Upper lobe of right lung (tissue), 1 donor: ENCODE data around the gene MCU. TPM values are rescaled to one million over a fixed set of nuclear protein-coding genes. Genes with fewer than 3 reads are reported as not detected.

ENCODE experiments used
- ATAC-seq: fragments of 200-7000 bp; cut with Tn5 transposase; one replicate; pipeline ENCODE4 v1.9.1; 2020; ENCODE audit warnings: mild to moderate bottlenecking, moderate library complexity
- DNase-seq: peaks from one replicate; pipeline ENCODE4 v3.0.0-alpha.2; 2020
- H3K27ac ChIP-seq: fragments of 200-600 bp; one replicate; pipeline ENCODE4 v1.8.0; 2022
- H3K27me3 ChIP-seq: fragments of 200-600 bp; one replicate; pipeline ENCODE4 v1.8.0; 2022; ENCODE audit warnings: mild to moderate bottlenecking
- H3K36me3 ChIP-seq: fragments of 200-600 bp; one replicate; pipeline ENCODE4 v1.8.0; 2022
- H3K4me1 ChIP-seq: fragments of 200-600 bp; one replicate; pipeline ENCODE4 v1.8.0; 2022
- H3K4me3 ChIP-seq: fragments of 200-600 bp; one replicate; pipeline ENCODE4 v1.8.0; 2022; ENCODE audit warnings: mild to moderate bottlenecking
- H3K9me3 ChIP-seq: fragments of 200-600 bp; one replicate; pipeline ENCODE4 v1.8.0; 2022
- intact Hi-C: fragments of 100-400 bp; cut with DNase I; formaldehyde crosslinking; loops from one replicate; pipeline ENCODE4 v1.11.0; 2022
- total RNA-seq: library from RNA; stranded (reverse); fragmentation: NEBNext Ultra II Directional; extraction: Animal tissue kit (Norgen Biotek cat#: 25700); gene quantifications from one replicate; pipeline ENCODE4 v1.2.1, GENCODE V29; 2021
- TF ChIP-seq, protein P1 (sequence below): fragments of 200-600 bp; IDR thresholded peaks from one replicate; pipeline ENCODE4 v1.8.0; 2022; ENCODE audit warnings: antibody characterized with exemption
- donor health status: DM: no; HTN: yes; CAD: no; lungs with severe emphysema.

MCU gene
- total RNA-seq, 1 donor from 2014 or later = 31.1 TPM

DNA sequence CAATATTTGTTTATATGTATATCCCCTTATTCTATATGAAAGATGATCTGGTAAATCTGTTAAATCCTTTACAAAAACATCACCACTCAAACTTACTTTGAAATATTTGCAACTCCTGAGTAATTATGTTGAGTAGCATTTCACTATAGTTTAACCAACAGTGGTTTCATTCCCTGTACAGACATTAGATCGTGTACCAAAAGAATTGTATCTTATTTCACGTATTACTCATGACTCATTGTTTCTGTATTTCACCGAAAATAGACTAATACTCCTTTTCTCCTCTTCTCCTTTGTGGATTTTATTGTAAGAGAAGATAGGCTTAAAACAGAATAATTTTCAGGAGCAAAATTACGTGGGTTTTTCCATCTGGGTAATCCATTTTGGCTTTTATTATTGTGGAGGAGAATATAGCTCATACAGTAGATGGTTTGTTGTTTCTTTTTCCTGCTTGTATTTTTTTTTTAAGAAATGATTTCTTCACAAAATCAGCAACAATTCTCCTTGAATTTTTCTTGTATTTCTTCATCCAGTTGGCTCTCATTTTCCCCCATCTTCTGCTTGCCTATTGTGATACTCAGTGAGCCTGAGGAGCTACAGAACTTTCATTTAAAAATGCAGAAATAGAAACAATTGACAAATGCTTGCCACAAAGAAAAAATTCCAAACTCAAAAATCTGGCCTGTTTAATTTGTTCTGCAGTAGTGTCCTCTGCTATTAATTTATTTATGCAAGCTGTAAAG, 111.0 kb downstream of the MCU start:
- intact Hi-C loops = no loop called here
- TF ChIP-seq, protein P1, sequence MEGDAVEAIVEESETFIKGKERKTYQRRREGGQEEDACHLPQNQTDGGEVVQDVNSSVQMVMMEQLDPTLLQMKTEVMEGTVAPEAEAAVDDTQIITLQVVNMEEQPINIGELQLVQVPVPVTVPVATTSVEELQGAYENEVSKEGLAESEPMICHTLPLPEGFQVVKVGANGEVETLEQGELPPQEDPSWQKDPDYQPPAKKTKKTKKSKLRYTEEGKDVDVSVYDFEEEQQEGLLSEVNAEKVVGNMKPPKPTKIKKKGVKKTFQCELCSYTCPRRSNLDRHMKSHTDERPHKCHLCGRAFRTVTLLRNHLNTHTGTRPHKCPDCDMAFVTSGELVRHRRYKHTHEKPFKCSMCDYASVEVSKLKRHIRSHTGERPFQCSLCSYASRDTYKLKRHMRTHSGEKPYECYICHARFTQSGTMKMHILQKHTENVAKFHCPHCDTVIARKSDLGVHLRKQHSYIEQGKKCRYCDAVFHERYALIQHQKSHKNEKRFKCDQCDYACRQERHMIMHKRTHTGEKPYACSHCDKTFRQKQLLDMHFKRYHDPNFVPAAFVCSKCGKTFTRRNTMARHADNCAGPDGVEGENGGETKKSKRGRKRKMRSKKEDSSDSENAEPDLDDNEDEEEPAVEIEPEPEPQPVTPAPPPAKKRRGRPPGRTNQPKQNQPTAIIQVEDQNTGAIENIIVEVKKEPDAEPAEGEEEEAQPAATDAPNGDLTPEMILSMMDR = no peak
- Histone ChIP-seq H3K4me3 (no peak overlapping the region), H3K36me3 (no peaks in the 10 kb centered on the region), H3K27ac (no peak overlapping the region), H3K4me1 (peaks cover 4% of the 10 kb centered on the region), H3K27me3 (no peaks in the 10 kb centered on the region), H3K9me3 (no peaks in the 10 kb centered on the region)
- DNase-seq (no peak), ATAC-seq (no peak)

DNA sequence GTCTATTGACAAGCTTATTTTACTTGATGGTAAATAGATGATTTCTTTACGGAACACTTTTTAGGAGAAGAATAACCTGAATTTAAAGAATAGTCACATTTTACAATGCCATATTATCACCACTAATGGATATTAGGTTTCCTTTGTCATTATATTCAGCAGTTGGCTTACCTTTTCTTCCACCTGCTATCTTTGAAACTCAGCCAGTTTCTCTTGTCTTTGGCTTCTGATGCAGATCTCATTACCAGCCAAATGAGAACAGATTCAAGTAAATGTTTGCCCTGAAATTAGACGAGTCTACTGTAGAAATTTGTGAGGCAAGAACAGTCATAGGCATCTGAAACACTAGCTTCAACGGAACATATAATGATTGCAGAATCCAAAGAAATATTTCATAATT, 116.1 kb downstream of the MCU start:
- no peak overlapping the region for H3K27ac ChIP-seq
- no peaks in the 10 kb centered on the region for H3K36me3 ChIP-seq
- ATAC-seq (no peak), DNase-seq (no peak)
- H3K4me3 ChIP-seq = no peak overlapping the region
- peaks cover under 1% of the 10 kb centered on the region for H3K4me1 ChIP-seq
- no peaks in the 10 kb centered on the region for H3K27me3 ChIP-seq
- TF ChIP-seq, protein P1 = no peak
- no peaks in the 10 kb centered on the region for H3K9me3 ChIP-seq
- intact Hi-C loops = no loop called here

DNA sequence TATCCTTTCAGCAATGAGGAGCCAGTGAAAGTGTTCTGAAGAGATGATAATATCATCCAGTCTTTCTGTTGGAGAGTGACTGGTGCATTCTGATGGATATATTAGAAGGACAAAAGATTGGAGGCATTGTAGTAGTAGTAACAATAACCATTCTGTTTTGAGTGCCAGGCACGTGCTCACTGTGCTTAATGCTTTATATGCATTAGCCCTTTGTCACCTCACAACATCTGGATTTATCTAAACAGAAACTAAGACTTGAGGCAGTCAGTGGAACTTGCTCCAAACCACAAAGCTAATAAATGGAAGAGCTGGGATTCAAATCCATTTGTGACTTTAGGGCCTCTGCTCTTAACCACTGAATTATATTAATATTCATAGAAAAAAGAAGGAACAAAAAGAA, 117.1 kb downstream of the MCU start:
- H3K9me3 ChIP-seq = no peaks in the 10 kb centered on the region

DNA sequence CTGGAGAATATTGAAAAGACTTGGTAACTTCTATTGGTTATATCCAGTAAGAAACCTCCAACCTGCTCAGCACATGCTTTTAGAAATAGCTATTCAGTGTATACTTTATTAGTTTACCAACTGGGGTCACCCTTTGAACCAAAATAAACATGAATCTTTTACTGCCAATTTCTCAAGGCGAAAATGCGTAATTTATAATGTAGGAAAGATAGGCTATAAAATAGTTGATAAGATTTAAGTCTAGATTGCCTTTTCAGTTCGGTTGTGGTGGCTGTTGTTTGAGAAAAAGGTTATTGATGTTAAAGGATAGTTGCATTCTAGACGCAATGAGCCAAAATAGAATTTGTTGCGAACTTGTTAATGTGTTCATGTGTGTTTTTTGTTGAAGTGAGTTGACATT, 119.0 kb downstream of the MCU start:
- no peaks in the 10 kb centered on the region for H3K9me3 ChIP-seq
- H3K4me3 ChIP-seq = no peak overlapping the region
- DNase-seq (no peak), ATAC-seq (no peak)
- no peaks in the 10 kb centered on the region for H3K36me3 ChIP-seq
- intact Hi-C loops = loop anchor here (10.0 kb wide), 1 partner anchor 106 kb away; no protein-coding TSS in a partner anchor
- H3K27ac ChIP-seq = no peak overlapping the region
- no peaks in the 10 kb centered on the region for H3K27me3 ChIP-seq
- H3K4me1 ChIP-seq = no peaks in the 10 kb centered on the region
- TF ChIP-seq, protein P1 = no peak

More for the DNA sequence above, 117.1 kb downstream of the MCU start:
- Histone ChIP-seq H3K4me3 (no peak overlapping the region), H3K27ac (no peak overlapping the region), H3K4me1 (no peaks in the 10 kb centered on the region), H3K36me3 (no peaks in the 10 kb centered on the region), H3K27me3 (no peaks in the 10 kb centered on the region)
- ATAC-seq (no peak), DNase-seq (no peak)
- intact Hi-C loops = no loop called here
- TF ChIP-seq, protein P1 = no peak

DNA sequence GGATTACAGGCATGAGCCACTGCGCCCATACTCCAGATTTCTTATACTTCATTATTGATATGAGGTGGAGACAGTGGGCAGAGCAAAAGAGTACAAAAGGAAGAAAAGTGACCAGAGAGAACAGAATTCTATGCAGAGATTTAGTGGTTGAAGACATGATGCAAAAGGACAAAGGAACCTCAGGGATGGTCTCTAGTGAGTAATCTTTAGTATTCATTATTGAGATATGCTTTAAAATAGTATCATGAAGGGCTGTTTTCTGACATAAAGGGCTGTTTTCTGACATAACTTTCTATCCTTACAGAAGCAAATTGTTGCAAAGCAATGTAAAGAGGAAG, 120.4 kb downstream of the MCU start:
- DNase-seq (no peak), ATAC-seq (no peak)
- TF ChIP-seq, protein P1 = no peak
- Histone ChIP-seq H3K27ac (no peak overlapping the region), H3K4me3 (no peak overlapping the region), H3K4me1 (no peaks in the 10 kb centered on the region), H3K9me3 (no peaks in the 10 kb centered on the region), H3K36me3 (no peaks in the 10 kb centered on the region), H3K27me3 (no peaks in the 10 kb centered on the region)
- intact Hi-C loops = loop anchor here (10.0 kb wide), 1 partner anchor 108 kb away; no protein-coding TSS in a partner anchor
